HCT116 (cell line): ENCODE measurements around the gene SERINC3. TPM values are rescaled to one million over a fixed set of nuclear protein-coding genes. Genes with fewer than 3 reads are reported as not detected.
A peak's percentile ranks its signal among the peaks of the same experiment; 100 is the strongest.

Source experiments
- ATAC-seq: fragments of 200-7000 bp; cut with Tn5 transposase; 2 replicates; pipeline ENCODE4 v1.9.1; 2020; ENCODE audit warnings: mild to moderate bottlenecking, moderate library complexity
- BruUV-seq: library from RNA; stranded (reverse); fragments of 400-500 nt; replicated peaks from 2 replicates; lab custom pipeline; 2021; lab: Mats Ljungman, UMichigan
- CTCF ChIA-PET: fragments of 300-600 bp; sonication (Branson Sonifier 250); formaldehyde crosslinking; loops from one replicate; lab custom pipeline; 2021; ENCODE audit warnings: antibody characterized with exemption; lab: Charles Lee
- POLR2A ChIA-PET: fragments of 300-600, 350-600 bp; sonication (Branson Sonifier 250); formaldehyde crosslinking; loops from one replicate; lab custom pipeline; 2021; ENCODE audit warnings: antibody characterized with exemption; lab: Charles Lee
- RAD21 ChIA-PET, 2 experiments: fragments of 300-600 bp; sonication (Branson Sonifier 250); formaldehyde crosslinking; loops; one replicate each; lab custom pipeline; 2023; ENCODE audit warnings: low total read pairs in 2 of 2; ENCODE audit not compliant: uncharacterized antibody in 2 of 2, unreplicated experiment in 2 of 2, low non-redundant PET in 1 of 2; lab: Charles Lee
- DNase-seq: peaks from one replicate; pipeline ENCODE4 v3.0.0-alpha.2; 2010; ENCODE audit warnings: low read depth, low spot score
- H2AFZ ChIP-seq: fragments of 200-600 bp; shearing (Covaris generic), sonication (generic); 2 replicates; pipeline ENCODE4 v1.6.1; 2017; ENCODE audit warnings: low read depth, mixed run types, mixed read lengths, antibody characterized with exemption, low read length; ENCODE audit not compliant: poor library complexity, severe bottlenecking
- H3K27ac ChIP-seq: 2 replicates; pipeline ENCODE4 v1.5.1; 2012; ENCODE audit warnings: low read depth, low read length
- H3K27me3 ChIP-seq: fragments of 200-600 bp; sonication (generic); 2 replicates; pipeline ENCODE4 v1.6.1; 2016; ENCODE audit warnings: mixed run types, low read length, mixed read lengths; ENCODE audit not compliant: insufficient read depth
- H3K36me3 ChIP-seq, 2 experiments: fragments of 200-500 bp in 1 of 2; fragments of 200-600 bp in 1 of 2; sonication (Bioruptor generic) in 1 of 2; sonication (generic) in 1 of 2; 2 replicates each; pipeline versions ENCODE4 v1.5.1 to v1.6.1; 2014 to 2016; ENCODE audit warnings: low read length in 2 of 2, inconsistent platforms in 1 of 2, mixed read lengths in 1 of 2, mixed run types in 1 of 2; ENCODE audit not compliant: insufficient read depth in 2 of 2, control insufficient read depth in 1 of 2
- H3K4me1 ChIP-seq, 2 experiments: fragments of 200-600 bp in 1 of 2; sonication (generic) in 1 of 2; 2 replicates each; pipeline versions ENCODE4 v1.5.1 to v1.6.1; 2012 to 2017; ENCODE audit warnings: low read length in 2 of 2, inconsistent platforms in 1 of 2, mild to moderate bottlenecking in 1 of 2, mixed read lengths in 1 of 2, mixed run types in 1 of 2, moderate library complexity in 1 of 2; ENCODE audit not compliant: insufficient read depth in 2 of 2, control insufficient read depth in 1 of 2
- H3K4me2 ChIP-seq: fragments of 200-600 bp; sonication (generic); 2 replicates; pipeline ENCODE4 v1.6.1; 2017; ENCODE audit warnings: mixed run types, low read length, mixed read lengths
- H3K4me3 ChIP-seq, 2 experiments: fragments of 200-600 bp in 1 of 2; sonication (generic) in 1 of 2; replicated peaks in 1 of 2; 2 replicates each; pipeline ENCODE4 v1.5.1; 2011 to 2016; ENCODE audit warnings: low read length in 2 of 2, control low read depth in 1 of 2, low read depth in 1 of 2, mild to moderate bottlenecking in 1 of 2, mixed read lengths in 1 of 2, mixed run types in 1 of 2
- H3K79me2 ChIP-seq: fragments of 200-600 bp; sonication (generic); 2 replicates; pipeline ENCODE4 v1.6.1; 2017; ENCODE audit warnings: mild to moderate bottlenecking, mixed run types, low read length, moderate library complexity, mixed read lengths; ENCODE audit not compliant: insufficient read depth
- H3K9ac ChIP-seq: fragments of 200-600 bp; sonication (generic); 2 replicates; pipeline ENCODE4 v1.6.1; 2016; ENCODE audit warnings: low read length, mixed read lengths
- H3K9me2 ChIP-seq: fragments of 200-600 bp; sonication (generic), shearing (Covaris generic); 2 replicates; pipeline ENCODE4 v1.6.1; 2017; ENCODE audit warnings: mixed run types, mild to moderate bottlenecking, moderate library complexity; ENCODE audit not compliant: insufficient read depth
- H3K9me3 ChIP-seq, 2 experiments: fragments of 200-500 bp in 1 of 2; fragments of 200-600 bp in 1 of 2; sonication (Bioruptor generic) in 1 of 2; sonication (generic) in 1 of 2; 2 replicates each; pipeline ENCODE4 v1.6.1; 2014 to 2017; ENCODE audit warnings: low read length in 2 of 2, mixed read lengths in 2 of 2, inconsistent platforms in 1 of 2, low read depth in 1 of 2, mild to moderate bottlenecking in 1 of 2, mixed run types in 1 of 2, moderate library complexity in 1 of 2; ENCODE audit not compliant: control insufficient read depth in 1 of 2, insufficient read depth in 1 of 2
- H4K20me1 ChIP-seq: fragments of 200-600 bp; sonication (generic), shearing (Covaris generic); 2 replicates; pipeline ENCODE4 v1.6.1; 2017; ENCODE audit warnings: mixed run types, mild to moderate bottlenecking, moderate library complexity; ENCODE audit not compliant: insufficient read depth
- CEBPB ChIP-seq: IDR thresholded peaks from 2 replicates; pipeline ENCODE4 v1.6.1; 2012; ENCODE audit warnings: low read depth
- EGR1 ChIP-seq: IDR thresholded peaks from 2 replicates; pipeline ENCODE4 v1.6.1; 2012; ENCODE audit warnings: low read depth
- FOSL1 ChIP-seq: IDR thresholded peaks from 2 replicates; pipeline ENCODE4 v1.6.1; 2012; ENCODE audit warnings: low read depth
- SP1 ChIP-seq: IDR thresholded peaks from 2 replicates; pipeline ENCODE4 v1.6.1; 2012; ENCODE audit warnings: low read depth
- ZNF274 ChIP-seq: fragments of 200-500 bp; sonication (Bioruptor generic); IDR thresholded peaks from 2 replicates; pipeline ENCODE4 v1.6.1; 2014; ENCODE audit warnings: mild to moderate bottlenecking, low read depth, low read length, inconsistent platforms
- intact Hi-C: fragments of 100-400 bp; cut with micrococcal nuclease; formaldehyde crosslinking; loops from 2 replicates; pipeline ENCODE4 v1.10.0; 2022
- total RNA-seq: library from RNA; stranded (reverse); gene quantifications from one replicate; pipeline ENCODE4 v1.2.1, GENCODE V29; 2021; ENCODE audit not compliant: unreplicated experiment

Gene SERINC3
- total RNA-seq, 1 experiment from 2014 or later, result 56.8 TPM

DNA sequence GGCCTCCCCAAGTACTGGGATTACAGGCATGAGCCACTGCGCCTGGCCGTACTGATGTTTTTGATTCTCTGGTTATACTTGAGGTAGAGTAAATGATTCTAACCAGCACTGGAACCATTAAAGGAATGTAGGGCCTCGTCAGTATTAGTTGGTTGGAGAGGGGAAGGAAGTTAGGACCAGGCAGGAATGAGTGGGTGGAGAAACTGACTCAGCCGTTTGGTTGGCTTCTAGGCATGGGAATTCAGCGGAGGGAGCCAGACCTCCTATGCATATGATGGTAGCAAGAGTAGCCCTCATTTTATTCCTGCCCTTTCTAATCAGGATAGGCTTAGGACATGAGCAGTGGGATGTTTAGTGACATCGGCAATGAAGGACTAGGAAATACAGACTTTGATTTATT is 19.0 kb upstream of the SERINC3 start:
- Histone ChIP-seq H3K36me3 (no peaks in the 10 kb centered on the region), H3K27ac (no peak overlapping the region), H3K9ac (no peak overlapping the region), H3K4me2 (peak overlapping the region; percentile 51), H2AFZ (no peak overlapping the region), H3K4me1 (peaks cover 5 to 10% of the 10 kb centered on the region in 2 experiments; a peak in 3 of 4 replicates), H4K20me1 (no peaks in the 10 kb centered on the region), H3K9me2 (no peaks in the 10 kb centered on the region), H3K9me3 (no peaks in the 10 kb centered on the region), H3K27me3 (no peaks in the 10 kb centered on the region), H3K4me3 (no peak overlapping the region), H3K79me2 (no peaks in the 10 kb centered on the region; the same call in 1 of the 2 replicates)
- intact Hi-C loops, result no loop called here
- no peak for TF ChIP-seq ZNF274
- TF ChIP-seq FOSL1, result peak; percentile 27; the same call in 1 of the 2 replicates
- peak; percentile 73 for TF ChIP-seq EGR1
- DNase-seq, result no peak
- ChIA-PET POLR2A (no interaction called here), RAD21 (no interaction called here), CTCF (no interaction called here)
- no TSS peak for BruUV-seq
- ATAC-seq, result no peak

DNA sequence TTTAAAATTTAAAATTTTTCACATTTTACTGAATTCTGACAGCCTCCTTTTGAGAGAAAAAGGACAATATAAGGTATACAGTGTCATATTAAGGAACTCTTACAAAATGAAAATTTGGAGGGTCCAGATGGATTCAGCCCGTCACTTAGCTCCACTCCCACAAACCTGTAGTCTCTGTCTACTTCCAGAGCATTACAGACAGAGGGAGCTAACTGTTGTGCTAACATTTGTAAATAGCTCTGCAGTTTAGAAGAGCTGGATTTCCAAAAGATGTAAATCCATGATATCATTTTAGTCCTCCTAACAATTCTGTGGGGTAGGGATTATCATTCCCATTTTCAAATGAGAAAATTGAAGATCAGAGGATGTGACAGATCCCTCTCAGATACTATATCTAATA is 16.1 kb upstream of the SERINC3 start:
- Histone ChIP-seq H3K4me1 (peaks cover 5 to 13% of the 10 kb centered on the region in 2 experiments; a peak in 3 of 4 replicates), H3K9ac (no peak overlapping the region), H3K4me3 (no peak overlapping the region), H3K9me3 (no peaks in the 10 kb centered on the region), H3K79me2 (no peaks in the 10 kb centered on the region; the same call in 1 of the 2 replicates), H4K20me1 (no peaks in the 10 kb centered on the region), H3K4me2 (no peak overlapping the region), H2AFZ (no peak overlapping the region), H3K36me3 (no peaks in the 10 kb centered on the region), H3K9me2 (no peaks in the 10 kb centered on the region), H3K27ac (no peak overlapping the region), H3K27me3 (no peaks in the 10 kb centered on the region)
- BruUV-seq, result no TSS peak
- POLR2A ChIA-PET, result no interaction called here
- DNase-seq, result no peak
- intact Hi-C loops, result no loop called here
- no peak for TF ChIP-seq CEBPB
- TF ChIP-seq SP1, result no peak
- no peak for TF ChIP-seq FOSL1
- CTCF ChIA-PET, result interaction anchor here (1.0 kb wide), 1 partner anchor 29 kb away, joined by 3 read pairs; no protein-coding TSS in a partner anchor
- ATAC-seq, result no peak
- RAD21 ChIA-PET, result no interaction called here
